Common myeloid progenitor, CD34-positive (primary cell): ENCODE measurements around the gene CCDC3.

Experiments used
- CTCF ChIA-PET: fragments of 350-600 bp; sonication (Branson Sonifier 250); formaldehyde crosslinking; loops from one replicate; lab custom pipeline; 2021; ENCODE audit warnings: antibody characterized with exemption; lab: Charles Lee
- POLR2A ChIA-PET: fragments of 350-600 bp; sonication (Branson Sonifier 250); formaldehyde crosslinking; loops from one replicate; lab custom pipeline; 2021; ENCODE audit warnings: antibody characterized with exemption; lab: Charles Lee
- DNase-seq, 3 donors: peaks; one replicate each; pipeline versions ENCODE4 v3.0.0 to v3.0.0-alpha.2; 2013
- H3K27ac ChIP-seq, 2 experiments: 1 replicate in 1 of 2; 2 replicates in 1 of 2; pipeline ENCODE4 v1.7.0; 2013; ENCODE audit warnings: inconsistent platforms in 2 of 2, low read length in 2 of 2, mild to moderate bottlenecking in 2 of 2, low read depth in 1 of 2, moderate library complexity in 1 of 2; ENCODE audit not compliant: severe bottlenecking in 2 of 2, insufficient read depth in 1 of 2, poor library complexity in 1 of 2
- H3K27me3 ChIP-seq, 5 experiments: replicated peaks in 2 of 5; 1 replicate in 3 of 5; 2 replicates in 2 of 5; pipeline versions ENCODE4 v1.6.1 to v1.7.0; 2013; ENCODE audit warnings: low read length in 4 of 5, mild to moderate bottlenecking in 2 of 5, moderate library complexity in 2 of 5, inconsistent platforms in 1 of 5; ENCODE audit not compliant: insufficient read depth in 5 of 5, control insufficient read depth in 4 of 5
- H3K36me3 ChIP-seq, 4 experiments: 1 replicate in 2 of 4; 2 replicates in 2 of 4; pipeline versions ENCODE4 v1.6.1 to v1.7.0; 2013; ENCODE audit warnings: low read length in 3 of 4, control low read depth in 1 of 4, mild to moderate bottlenecking in 1 of 4; ENCODE audit not compliant: control insufficient read depth in 4 of 4, insufficient read depth in 4 of 4
- H3K4me1 ChIP-seq, 4 experiments: 1 replicate in 3 of 4; 2 replicates in 1 of 4; pipeline versions ENCODE4 v1.6.1 to v1.7.1; 2013; ENCODE audit warnings: low read length in 3 of 4, mild to moderate bottlenecking in 3 of 4, control low read depth in 1 of 4, inconsistent platforms in 1 of 4, moderate library complexity in 1 of 4; ENCODE audit not compliant: control insufficient read depth in 4 of 4, insufficient read depth in 4 of 4; ENCODE audit errors: control extremely low read depth in 1 of 4
- H3K4me3 ChIP-seq, 7 experiments: 1 replicate in 4 of 7; 2 replicates in 3 of 7; pipeline versions ENCODE4 v1.5.1 to v1.7.0; 2013; ENCODE audit warnings: mild to moderate bottlenecking in 7 of 7, low read length in 6 of 7, moderate library complexity in 6 of 7, inconsistent platforms in 2 of 7, low read depth in 2 of 7, control low read depth in 1 of 7; ENCODE audit not compliant: insufficient read depth in 4 of 7, control insufficient read depth in 1 of 7; ENCODE audit errors: extremely low read depth in 1 of 7
- H3K9me3 ChIP-seq, 5 experiments: 1 replicate in 4 of 5; 2 replicates in 1 of 5; pipeline versions ENCODE4 v1.6.1 to v1.7.1; 2013; ENCODE audit warnings: low read length in 4 of 5, mild to moderate bottlenecking in 2 of 5, inconsistent platforms in 1 of 5, low read depth in 1 of 5, moderate library complexity in 1 of 5; ENCODE audit not compliant: control insufficient read depth in 4 of 5, insufficient read depth in 2 of 5; ENCODE audit errors: control extremely low read depth in 1 of 5
- WGBS: methylation state at CpG from one replicate; pipeline ENCODE4 v1.1.5; 2013; ENCODE audit not compliant: insufficient coverage; 5-methylcytosine and 5-hydroxymethylcytosine counted together

The CCDC3 gene

DNA sequence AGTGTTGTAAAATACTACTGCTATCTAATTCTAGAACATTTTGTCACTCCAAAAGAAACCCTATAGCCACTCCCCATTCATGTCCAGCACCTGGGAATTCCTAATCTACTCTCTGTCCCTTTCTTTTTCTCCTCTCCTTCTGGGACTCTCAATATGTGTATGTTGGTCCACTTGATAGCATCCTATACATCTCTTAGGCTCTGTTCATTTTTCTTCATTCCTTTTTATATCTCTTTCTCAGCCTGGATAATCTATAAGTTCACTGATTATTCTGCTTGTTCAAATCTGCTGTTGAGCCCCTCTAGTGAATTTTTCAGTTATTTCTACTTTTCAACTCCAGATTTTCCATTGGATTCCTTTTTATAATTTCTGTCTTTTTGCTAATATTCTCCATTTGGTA is 108.6 kb downstream of the CCDC3 start:
- ChIA-PET POLR2A (no interaction called here), CTCF (no interaction called here)
- Histone ChIP-seq H3K27ac (no peak overlapping the region), H3K9me3 (peaks cover 1 to 17% (median 4%) of the 10 kb centered on the region in 5 experiments), H3K27me3 (no peaks in the 10 kb centered on the region), H3K4me3 (no peak overlapping the region), H3K36me3 (no peaks in the 10 kb centered on the region), H3K4me1 (no peaks in the 10 kb centered on the region)
- DNase-seq, result no peak

DNA sequence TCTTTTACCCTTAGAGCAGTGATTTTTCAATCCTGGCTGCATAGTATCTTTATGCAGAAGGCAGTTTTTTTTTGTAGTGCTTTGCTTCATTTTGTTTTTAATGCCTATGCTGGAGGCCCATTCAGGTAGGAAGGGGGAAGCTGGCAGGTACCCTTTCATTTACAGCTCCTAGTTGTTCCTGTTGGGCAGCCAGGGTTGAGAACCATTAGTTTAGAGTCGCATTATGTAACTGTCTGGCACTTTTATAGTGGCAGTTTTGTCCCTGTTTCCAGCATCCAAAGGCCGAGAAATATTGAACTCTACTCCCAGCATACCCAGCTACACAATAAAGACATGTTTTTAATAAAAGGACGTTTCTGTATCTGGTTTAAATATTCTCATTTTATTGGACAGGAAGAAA is 110.6 kb downstream of the CCDC3 start:
- DNase-seq, result no peak
- ChIA-PET POLR2A (no interaction called here), CTCF (no interaction called here)
- Histone ChIP-seq H3K9me3 (peaks cover 1 to 17% (median 4%) of the 10 kb centered on the region in 5 experiments), H3K4me3 (no peak overlapping the region), H3K27me3 (no peaks in the 10 kb centered on the region), H3K27ac (no peak overlapping the region), H3K36me3 (no peaks in the 10 kb centered on the region), H3K4me1 (no peaks in the 10 kb centered on the region)
- WGBS, result 93% methylated on average over 3 of the region's 3 CpGs

DNA sequence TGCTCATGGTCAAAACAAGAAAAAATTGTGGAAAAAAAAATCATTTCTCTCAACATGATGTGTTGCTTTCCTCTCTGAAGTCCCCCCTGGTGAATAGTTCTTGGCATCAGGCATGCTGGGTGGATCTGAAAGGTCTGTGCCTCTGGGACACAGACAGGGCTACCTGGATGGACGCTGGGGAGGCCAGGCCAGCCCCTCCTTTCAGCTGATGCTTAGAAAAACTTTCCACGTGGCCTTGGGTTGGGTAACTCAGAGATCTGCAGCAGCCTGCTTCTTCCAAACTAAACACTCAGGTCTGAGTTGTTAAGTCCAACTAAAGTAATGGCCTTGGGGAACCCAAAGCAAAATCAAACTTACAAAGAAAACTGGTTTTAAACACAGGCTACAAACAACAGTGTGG is 113.0 kb downstream of the CCDC3 start:
- no CpG with 5 or more reads among the region's 2 CpGs for WGBS
- Histone ChIP-seq H3K36me3 (no peaks in the 10 kb centered on the region), H3K27me3 (no peaks in the 10 kb centered on the region), H3K4me3 (no peak overlapping the region), H3K27ac (no peak overlapping the region), H3K9me3 (peaks cover 0 to 14% (median 2%) of the 10 kb centered on the region in 5 experiments), H3K4me1 (peaks cover 0 to 8% (median 0%) of the 10 kb centered on the region in 4 experiments)
- POLR2A ChIA-PET, result no interaction called here
- no peak for DNase-seq
- CTCF ChIA-PET, result interaction anchor here (0.8 to 1.3 kb wide), 2 partner anchors 13 to 318 kb away, joined by 3 read pairs; no protein-coding TSS in a partner anchor

DNA sequence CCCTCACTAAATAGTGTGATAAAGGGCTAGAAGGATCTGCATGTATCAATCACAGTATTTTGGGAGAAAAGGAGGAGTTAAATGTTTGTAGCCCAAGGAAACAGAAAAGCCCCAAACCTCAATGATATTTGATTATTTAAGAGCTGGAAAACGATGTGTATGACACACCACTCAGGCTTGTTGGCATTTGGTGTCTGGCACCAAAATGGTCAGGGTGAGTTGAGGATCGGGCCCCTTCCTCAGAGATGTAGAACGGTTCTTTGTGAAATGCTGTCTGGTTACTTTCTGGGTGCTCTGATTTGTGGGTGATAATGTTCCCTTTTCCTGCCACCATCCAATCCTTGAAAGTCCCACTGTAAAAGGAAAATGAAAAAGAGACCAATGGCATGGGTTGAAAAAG is 113.7 kb downstream of the CCDC3 start:
- no peaks in the 10 kb centered on the region for H3K36me3 ChIP-seq
- H3K27ac ChIP-seq, result no peak overlapping the region
- H3K27me3 ChIP-seq, result no peaks in the 10 kb centered on the region
- H3K4me1 ChIP-seq, result peaks cover 0 to 8% (median 0%) of the 10 kb centered on the region in 4 experiments
- WGBS, result 100% methylated on average over 3 of the region's 3 CpGs
- CTCF ChIA-PET, result interaction anchor here (1.0 to 1.4 kb wide), 3 partner anchors 11 to 18 kb away, joined by 3 to 5 read pairs (median 3); no protein-coding TSS in a partner anchor
- peaks cover 0 to 8% (median 1%) of the 10 kb centered on the region in 5 experiments for H3K9me3 ChIP-seq
- H3K4me3 ChIP-seq, result no peak overlapping the region
- POLR2A ChIA-PET, result no interaction called here
- no peak for DNase-seq

GRCh38 chr10:12884851-12885250 is 116.7 kb downstream of the CCDC3 start:
- Histone ChIP-seq H3K9me3 (peaks cover 0 to 6% (median 0%) of the 10 kb centered on the region in 5 experiments), H3K4me3 (no peak overlapping the region), H3K36me3 (no peaks in the 10 kb centered on the region), H3K4me1 (peaks cover 0 to 8% (median 0%) of the 10 kb centered on the region in 4 experiments), H3K27me3 (no peaks in the 10 kb centered on the region), H3K27ac (no peak overlapping the region)
- ChIA-PET POLR2A (no interaction called here), CTCF (interaction anchor here (1.2 kb wide), 1 partner anchor 20 kb away, joined by 5 read pairs; no protein-coding TSS in a partner anchor)
- no peak for DNase-seq
- WGBS, result 72% methylated on average over 6 of the region's 6 CpGs

DNA sequence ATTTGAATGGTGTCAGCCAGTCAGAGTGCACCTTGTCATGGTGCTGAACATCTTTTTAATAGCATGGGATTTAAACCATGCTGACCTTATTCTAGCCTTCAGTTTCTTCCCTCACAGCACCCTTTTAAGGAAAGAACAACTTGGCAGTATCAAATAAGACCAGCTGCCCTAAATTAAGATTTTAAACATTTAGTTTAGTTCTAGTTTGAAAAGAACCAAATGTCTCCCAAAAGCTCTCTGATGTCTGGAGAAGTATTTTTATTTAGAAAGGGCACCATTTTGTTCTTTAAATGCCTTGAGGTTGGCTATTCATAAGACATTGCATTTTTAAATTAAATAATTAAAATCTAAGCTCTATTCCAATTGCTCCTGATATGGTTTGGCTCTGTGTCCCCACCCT is 121.1 kb downstream of the CCDC3 start:
- Histone ChIP-seq H3K4me1 (peaks cover 0 to 8% (median 0%) of the 10 kb centered on the region in 4 experiments), H3K27ac (no peak overlapping the region), H3K36me3 (no peaks in the 10 kb centered on the region), H3K4me3 (no peak overlapping the region), H3K27me3 (no peaks in the 10 kb centered on the region), H3K9me3 (peaks cover 0 to 18% (median 0%) of the 10 kb centered on the region in 5 experiments)
- CTCF ChIA-PET, result interaction anchor here (0.8 to 2.0 kb wide), 2 partner anchors 10 to 21 kb away, joined by 4 to 5 read pairs; no protein-coding TSS in a partner anchor
- POLR2A ChIA-PET, result no interaction called here
- DNase-seq, result no peak

DNA sequence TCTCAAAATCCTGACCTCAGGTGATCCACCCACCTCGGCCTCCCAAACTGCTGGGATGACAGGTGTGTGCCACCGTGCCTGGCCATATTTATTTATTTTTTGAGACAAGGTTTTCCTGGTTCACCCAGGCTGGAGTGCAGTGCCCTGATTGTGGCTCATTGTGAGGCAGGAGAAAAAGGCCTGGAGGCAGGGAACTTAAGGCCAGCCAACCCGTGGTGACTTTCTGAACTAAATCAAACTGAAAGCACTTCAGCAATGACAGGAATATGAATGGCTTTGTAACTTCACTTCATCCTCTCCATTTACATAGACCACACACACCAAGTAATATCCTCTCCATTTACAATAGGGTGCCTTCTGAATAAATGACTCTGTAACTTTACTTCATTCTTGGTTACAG is 124.4 kb downstream of the CCDC3 start:
- peaks cover 0 to 18% (median 0%) of the 10 kb centered on the region in 5 experiments for H3K9me3 ChIP-seq
- H3K27me3 ChIP-seq, result no peaks in the 10 kb centered on the region
- ChIA-PET POLR2A (no interaction called here), CTCF (interaction anchor here (1.4 to 2.0 kb wide), 3 partner anchors 10 to 61 kb away, joined by 3 to 5 read pairs (median 5); no protein-coding TSS in a partner anchor)
- no peak overlapping the region for H3K27ac ChIP-seq
- no peak overlapping the region for H3K4me3 ChIP-seq
- DNase-seq, result no peak
- no peaks in the 10 kb centered on the region for H3K4me1 ChIP-seq
- 78% methylated on average over 3 of the region's 3 CpGs for WGBS
- H3K36me3 ChIP-seq, result no peaks in the 10 kb centered on the region
